Measurements from ENCODE around the gene KIF25.

KIF25 gene

DNA sequence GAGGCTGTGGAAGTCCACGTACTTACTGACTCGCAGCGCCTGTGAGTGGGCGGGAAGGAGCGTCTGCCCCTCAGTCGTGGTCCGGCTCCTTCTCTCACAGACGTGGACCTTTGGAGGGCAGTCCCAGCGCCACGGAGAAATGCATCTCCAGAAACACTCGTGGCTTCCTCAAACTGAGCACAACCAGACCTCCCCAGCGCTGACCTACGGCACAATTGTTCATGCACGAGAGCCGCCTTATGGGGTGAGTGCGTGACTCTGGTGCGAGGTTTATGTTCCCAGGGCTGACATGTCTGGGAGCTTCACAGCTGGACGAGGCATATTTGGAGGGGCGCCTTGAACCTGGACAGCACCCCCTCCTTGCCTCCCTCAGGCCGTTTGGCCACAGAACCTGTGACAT is 51.8 kb downstream of the KIF25 start:
- DNase-seq (ENCODE audit: low spot score) (no peak), FAIRE-seq (no peak)

- DNase-seq (ENCODE audit: low spot score), result no peak
- no peak for FAIRE-seq
Measured at GRCh38 chr6:168049706-168050224, 52.3 kb downstream of the KIF25 start.

GRCh38 chr6:168050225-168050880 is 52.9 kb downstream of the KIF25 start:
- DNase-seq (ENCODE audit: low spot score) (no peak), FAIRE-seq (no peak)

DNA sequence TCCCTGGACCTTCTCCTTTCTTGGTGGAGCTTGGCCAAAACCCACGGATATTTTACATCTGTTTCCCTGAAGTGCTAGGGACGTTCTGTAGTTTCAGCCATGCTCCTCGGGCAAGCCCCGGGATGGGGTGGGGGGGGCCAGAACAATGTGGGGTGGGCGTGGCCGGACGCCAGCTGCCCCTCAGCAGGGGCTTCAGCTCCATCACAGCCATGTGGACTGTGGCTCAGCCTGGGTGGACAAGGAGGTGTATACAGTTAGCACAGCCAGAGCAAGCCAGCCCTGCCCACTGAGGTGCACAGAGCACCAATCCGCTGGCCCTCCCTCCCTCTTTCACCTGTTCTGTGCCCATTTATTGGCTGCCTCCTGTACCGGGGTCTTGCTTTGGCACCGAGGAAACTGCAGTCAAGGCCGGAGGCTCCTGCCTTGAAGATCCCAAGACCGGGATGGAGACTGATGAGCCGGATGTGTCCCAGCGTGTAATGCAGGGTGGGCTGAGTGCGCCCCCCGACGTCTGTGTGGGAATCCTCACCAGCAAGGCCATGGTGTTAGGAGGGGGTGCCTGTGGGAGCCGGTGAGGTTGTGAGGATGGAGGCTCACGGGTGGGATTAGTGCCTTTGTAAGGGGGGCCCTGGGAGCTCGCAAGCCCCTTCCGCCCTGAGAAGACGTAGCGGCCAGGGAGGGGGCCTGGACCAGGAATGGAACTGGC is 53.6 kb downstream of the KIF25 start:
- no peak for DNase-seq (ENCODE audit: low spot score)
- FAIRE-seq, result no peak

GRCh38 chr6:168051648-168052047 is 54.2 kb downstream of the KIF25 start:
- FAIRE-seq (no peak), DNase-seq (ENCODE audit: low spot score) (no peak)

- FAIRE-seq (no peak), DNase-seq (ENCODE audit: low spot score) (no peak)
Measured at GRCh38 chr6:168052291-168052891, 54.9 kb downstream of the KIF25 start.

GRCh38 chr6:168053086-168053956 is 55.9 kb downstream of the KIF25 start:
- no peak for DNase-seq (ENCODE audit: low spot score)
- FAIRE-seq, result no peak

DNA sequence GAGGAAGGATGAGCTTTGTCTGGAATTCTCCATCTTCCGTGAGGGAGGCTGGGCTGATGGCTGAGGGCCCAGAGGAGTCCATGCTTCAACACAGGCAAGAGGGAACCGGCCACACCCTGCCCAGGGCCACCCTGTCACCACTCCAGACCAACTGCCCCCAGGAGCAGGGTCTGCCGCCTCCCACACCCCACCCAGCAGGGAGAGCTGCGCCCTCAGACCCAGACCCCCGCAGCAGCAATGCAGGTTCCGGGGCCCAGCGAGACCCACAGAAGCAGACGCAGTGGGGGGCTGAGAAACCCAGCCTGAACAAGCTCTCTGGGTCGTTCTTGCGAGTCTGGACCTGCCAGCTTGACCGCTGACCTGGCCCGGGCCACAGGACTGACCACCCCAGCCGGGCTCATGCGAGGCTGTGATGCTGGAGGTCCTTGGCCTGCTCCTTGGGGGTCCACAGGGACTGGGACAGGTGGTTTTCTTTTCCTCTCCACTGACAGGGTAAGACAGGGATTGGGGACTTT is 56.5 kb downstream of the KIF25 start:
- DNase-seq (ENCODE audit: low spot score) (no peak), FAIRE-seq (no peak)

GRCh38 chr6:168054765-168055560 is 57.5 kb downstream of the KIF25 start:
- DNase-seq (ENCODE audit: low spot score), result no peak
- no peak for FAIRE-seq

GRCh38 chr6:168055696-168056489 is 58.4 kb downstream of the KIF25 start:
- DNase-seq (ENCODE audit: low spot score) (no peak), FAIRE-seq (no peak)

- no peak for DNase-seq (ENCODE audit: low spot score)
- no peak for FAIRE-seq
Measured at GRCh38 chr6:168056892-168057527, 59.5 kb downstream of the KIF25 start.

DNA sequence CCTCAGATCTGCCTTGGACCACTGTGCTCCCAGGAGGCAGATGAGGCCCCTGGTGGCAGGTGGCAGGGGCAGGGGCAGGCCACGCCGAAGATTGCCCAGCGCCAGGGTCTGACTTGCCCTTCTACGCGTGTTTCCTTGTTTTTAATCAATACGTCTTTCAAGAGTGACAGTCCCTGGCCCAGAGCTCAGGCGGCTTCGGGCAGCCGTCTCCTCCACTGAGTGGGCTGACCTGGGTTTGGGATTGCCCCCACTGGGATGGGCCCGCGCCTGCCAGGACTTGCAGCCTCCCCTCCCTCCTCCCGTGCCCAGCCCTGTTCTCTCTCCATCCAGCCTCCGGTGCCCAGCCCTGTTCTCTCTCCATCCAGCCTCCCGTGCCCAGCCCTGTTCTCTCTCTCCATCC is 60.4 kb downstream of the KIF25 start:
- FAIRE-seq (no peak), DNase-seq (ENCODE audit: low spot score) (no peak)

GRCh38 chr6:168058691-168059551 is 61.5 kb downstream of the KIF25 start:
- no peak for DNase-seq (ENCODE audit: low spot score)
- FAIRE-seq, result no peak

GRCh38 chr6:168060521-168060931 is 63.1 kb downstream of the KIF25 start:
- FAIRE-seq, result peak; percentile 73

GRCh38 chr6:168061269-168062210 is 64.1 kb downstream of the KIF25 start:
- FAIRE-seq, result no peak
- DNase-seq (ENCODE audit: low spot score), result no peak

More at GRCh38 chr6:168060521-168060931, 63.1 kb downstream of the KIF25 start:
- peak; percentile 55 for DNase-seq (ENCODE audit: low spot score)

GRCh38 chr6:168062346-168063289 is 65.1 kb downstream of the KIF25 start:
- DNase-seq (ENCODE audit: low spot score) (no peak), FAIRE-seq (no peak)

Measured in urothelium cell line (cell line).